Measurements from ENCODE around the gene KANSL1. TPM values are rescaled to one million over a fixed set of nuclear protein-coding genes. Genes with fewer than 3 reads are reported as not detected.

KANSL1 gene
- total RNA-seq, 1 donor from 2014 or later = 191 TPM

DNA sequence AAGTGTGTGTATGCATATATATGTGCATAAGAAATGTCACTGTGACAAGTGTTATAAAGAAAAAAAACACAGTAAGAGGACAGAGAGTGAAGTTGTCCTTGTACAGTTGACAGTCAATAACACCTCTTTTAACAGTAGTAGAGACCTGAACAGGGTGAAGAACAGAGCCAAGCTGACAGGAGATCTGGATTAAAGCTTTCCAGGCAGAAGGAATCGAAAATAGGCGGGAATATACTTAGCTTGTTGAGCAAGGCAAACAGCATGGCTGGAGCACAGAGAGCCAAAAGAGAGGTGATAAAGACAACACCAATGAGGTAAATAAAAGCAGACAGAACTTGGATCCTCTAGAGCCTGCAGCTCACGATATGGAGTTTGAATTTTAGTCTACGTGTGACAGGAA is 64.8 kb downstream of the KANSL1 start:
- TF ChIP-seq, protein P1, sequence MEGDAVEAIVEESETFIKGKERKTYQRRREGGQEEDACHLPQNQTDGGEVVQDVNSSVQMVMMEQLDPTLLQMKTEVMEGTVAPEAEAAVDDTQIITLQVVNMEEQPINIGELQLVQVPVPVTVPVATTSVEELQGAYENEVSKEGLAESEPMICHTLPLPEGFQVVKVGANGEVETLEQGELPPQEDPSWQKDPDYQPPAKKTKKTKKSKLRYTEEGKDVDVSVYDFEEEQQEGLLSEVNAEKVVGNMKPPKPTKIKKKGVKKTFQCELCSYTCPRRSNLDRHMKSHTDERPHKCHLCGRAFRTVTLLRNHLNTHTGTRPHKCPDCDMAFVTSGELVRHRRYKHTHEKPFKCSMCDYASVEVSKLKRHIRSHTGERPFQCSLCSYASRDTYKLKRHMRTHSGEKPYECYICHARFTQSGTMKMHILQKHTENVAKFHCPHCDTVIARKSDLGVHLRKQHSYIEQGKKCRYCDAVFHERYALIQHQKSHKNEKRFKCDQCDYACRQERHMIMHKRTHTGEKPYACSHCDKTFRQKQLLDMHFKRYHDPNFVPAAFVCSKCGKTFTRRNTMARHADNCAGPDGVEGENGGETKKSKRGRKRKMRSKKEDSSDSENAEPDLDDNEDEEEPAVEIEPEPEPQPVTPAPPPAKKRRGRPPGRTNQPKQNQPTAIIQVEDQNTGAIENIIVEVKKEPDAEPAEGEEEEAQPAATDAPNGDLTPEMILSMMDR (IDR thresholded peaks at IDR 0.05; ENCODE audit: partially characterized antibody, unreplicated experiment) = no peak
- no peak for DNase-seq
- no peak overlapping the region for H3K27ac Mint-ChIP-seq (ENCODE audit: unreplicated experiment)
- H3K4me3 Mint-ChIP-seq (ENCODE audit: unreplicated experiment) = no peak overlapping the region
- H3K36me3 Mint-ChIP-seq (ENCODE audit: unreplicated experiment) = no peaks in the 10 kb centered on the region
- H3K4me1 Mint-ChIP-seq (ENCODE audit: low read depth, unreplicated experiment) = peaks cover 19% of the 10 kb centered on the region
- peaks cover 4% of the 10 kb centered on the region for H3K27me3 Mint-ChIP-seq (ENCODE audit: unreplicated experiment)
- H3K9me3 Mint-ChIP-seq (ENCODE audit: unreplicated experiment) = peaks cover 2% of the 10 kb centered on the region

DNA sequence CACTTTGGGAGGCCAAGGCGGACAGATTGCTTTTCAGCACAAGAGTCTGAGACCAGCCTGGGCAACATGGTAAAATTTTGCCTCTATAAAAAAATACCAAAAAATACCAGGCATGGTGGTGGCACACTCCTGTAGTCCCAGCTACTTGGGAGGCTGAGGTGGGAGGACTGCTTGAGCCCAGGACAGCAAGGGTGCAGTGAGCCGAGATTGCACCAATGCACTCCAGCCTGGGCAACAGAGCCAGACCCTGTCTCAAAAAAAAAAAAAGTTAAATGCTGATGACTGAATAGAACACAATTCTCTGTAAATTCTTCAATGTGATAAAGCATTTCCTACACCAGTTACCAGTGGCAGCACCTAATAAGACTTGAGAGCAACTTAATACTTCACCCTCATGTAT is 65.7 kb downstream of the KANSL1 start:
- Mint-ChIP-seq H3K27me3 (ENCODE audit: unreplicated experiment) (peaks cover 4% of the 10 kb centered on the region), H3K4me3 (ENCODE audit: unreplicated experiment) (no peak overlapping the region), H3K9me3 (ENCODE audit: unreplicated experiment) (peaks cover 2% of the 10 kb centered on the region), H3K4me1 (ENCODE audit: low read depth, unreplicated experiment) (peaks cover 21% of the 10 kb centered on the region), H3K27ac (ENCODE audit: unreplicated experiment) (no peak overlapping the region), H3K36me3 (ENCODE audit: unreplicated experiment) (no peaks in the 10 kb centered on the region)
- TF ChIP-seq, protein P1 (IDR thresholded peaks at IDR 0.05; ENCODE audit: partially characterized antibody, unreplicated experiment) = no peak
- DNase-seq = no peak

DNA sequence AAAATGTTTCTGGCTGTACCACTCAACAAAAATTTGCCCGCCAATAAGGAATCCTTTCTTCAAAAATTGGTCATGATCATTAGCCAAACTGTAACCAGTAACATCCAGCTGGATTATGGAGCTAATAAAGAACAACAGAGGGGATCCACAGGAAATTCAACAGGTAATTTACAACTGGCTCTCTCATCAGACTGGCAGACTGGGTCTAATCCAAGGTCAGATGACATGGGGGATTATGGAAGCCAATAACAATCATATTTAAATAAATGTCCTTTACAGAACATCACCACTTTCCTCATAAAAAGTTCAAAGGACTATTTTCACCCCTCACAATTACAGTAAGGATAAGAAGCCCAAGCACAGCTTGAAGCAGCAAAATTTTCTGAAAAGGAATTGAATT is 66.4 kb downstream of the KANSL1 start:
- Mint-ChIP-seq H3K4me3 (ENCODE audit: unreplicated experiment) (no peak overlapping the region), H3K27me3 (ENCODE audit: unreplicated experiment) (peaks cover 4% of the 10 kb centered on the region), H3K27ac (ENCODE audit: unreplicated experiment) (no peak overlapping the region), H3K36me3 (ENCODE audit: unreplicated experiment) (no peaks in the 10 kb centered on the region), H3K4me1 (ENCODE audit: low read depth, unreplicated experiment) (peaks cover 26% of the 10 kb centered on the region), H3K9me3 (ENCODE audit: unreplicated experiment) (peaks cover 2% of the 10 kb centered on the region)
- DNase-seq = no peak
- TF ChIP-seq, protein P1 (IDR thresholded peaks at IDR 0.05; ENCODE audit: partially characterized antibody, unreplicated experiment) = no peak

DNA sequence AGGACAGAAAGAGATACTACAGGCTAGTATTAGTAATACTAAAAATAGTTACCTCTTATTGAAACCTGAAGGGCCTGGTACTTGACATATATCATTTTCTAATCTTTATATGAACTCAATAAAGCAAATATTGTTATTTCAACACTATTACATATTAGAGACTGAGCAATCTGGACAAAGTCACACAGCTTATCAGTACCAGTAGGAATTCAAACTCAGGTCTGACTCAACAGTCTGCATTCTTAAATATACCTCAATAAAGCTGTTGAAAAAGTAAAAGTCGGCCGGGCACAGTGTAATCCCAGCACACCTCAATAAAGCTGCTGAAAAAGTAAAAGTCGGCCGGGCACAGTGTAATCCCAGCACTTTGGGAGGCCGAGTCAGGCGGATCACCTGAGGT is 67.4 kb downstream of the KANSL1 start:
- Mint-ChIP-seq H3K9me3 (ENCODE audit: unreplicated experiment) (peaks cover 3% of the 10 kb centered on the region), H3K36me3 (ENCODE audit: unreplicated experiment) (no peaks in the 10 kb centered on the region), H3K4me3 (ENCODE audit: unreplicated experiment) (no peak overlapping the region), H3K27ac (ENCODE audit: unreplicated experiment) (no peak overlapping the region), H3K4me1 (ENCODE audit: low read depth, unreplicated experiment) (peaks cover 30% of the 10 kb centered on the region), H3K27me3 (ENCODE audit: unreplicated experiment) (peaks cover 6% of the 10 kb centered on the region)
- TF ChIP-seq, protein P1 (IDR thresholded peaks at IDR 0.05; ENCODE audit: partially characterized antibody, unreplicated experiment) = no peak
- DNase-seq = no peak

DNA sequence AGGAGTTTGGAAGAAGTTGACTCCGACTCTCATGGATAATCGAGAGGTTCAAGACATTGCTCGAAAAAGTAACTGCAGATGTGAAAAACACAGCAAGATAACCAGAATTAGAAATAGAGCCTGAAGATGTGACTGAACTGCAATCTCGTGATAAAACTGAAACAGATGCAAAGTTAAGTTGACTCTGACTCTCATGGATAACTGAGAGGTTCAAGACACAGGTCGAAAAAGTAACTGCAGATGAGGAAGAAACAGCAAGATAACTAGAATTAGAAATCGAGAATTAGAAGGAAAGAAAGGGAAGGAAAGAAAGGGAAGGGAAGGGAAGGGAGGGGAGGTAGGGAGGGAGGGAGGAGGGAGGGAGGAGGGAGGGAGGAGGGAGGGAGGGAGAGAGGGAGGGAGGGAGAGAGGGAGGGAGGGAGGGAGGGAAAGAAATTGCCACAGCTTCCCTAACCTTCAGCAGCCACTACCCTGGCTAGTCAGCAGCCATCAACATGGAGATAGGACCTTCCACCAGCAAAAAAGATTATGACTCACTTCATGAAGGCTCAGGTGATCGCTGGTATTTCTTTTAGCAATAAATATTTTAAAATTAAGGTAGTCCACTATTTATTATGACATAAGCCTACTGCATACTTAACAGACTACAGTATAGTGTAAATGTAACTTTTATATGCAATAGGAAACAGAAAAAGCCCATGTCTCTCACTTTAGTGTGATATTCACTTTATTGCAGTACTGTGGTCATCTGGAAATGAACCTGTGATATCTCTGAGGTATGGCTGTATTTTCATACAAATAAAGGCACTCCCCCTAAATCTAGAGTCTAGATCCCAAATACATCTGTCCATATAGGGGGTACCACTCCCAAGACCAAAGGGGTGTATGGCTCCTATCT is 68.3 kb downstream of the KANSL1 start:
- Mint-ChIP-seq H3K4me3 (ENCODE audit: unreplicated experiment) (no peak overlapping the region), H3K27me3 (ENCODE audit: unreplicated experiment) (peaks cover 4% of the 10 kb centered on the region), H3K4me1 (ENCODE audit: low read depth, unreplicated experiment) (peaks cover 24% of the 10 kb centered on the region), H3K36me3 (ENCODE audit: unreplicated experiment) (no peaks in the 10 kb centered on the region), H3K27ac (ENCODE audit: unreplicated experiment) (no peak overlapping the region), H3K9me3 (ENCODE audit: unreplicated experiment) (peaks cover 3% of the 10 kb centered on the region)
- TF ChIP-seq, protein P1 (IDR thresholded peaks at IDR 0.05; ENCODE audit: partially characterized antibody, unreplicated experiment) = no peak
- no peak for DNase-seq
